ENCODE data around the gene TMEM106A. TPM values are rescaled to one million over a fixed set of nuclear protein-coding genes. Genes with fewer than 3 reads are reported as not detected.

TMEM106A gene
- total and polyA plus RNA-seq, 8 donors = 0.85 to 82.3 (median 4.0) TPM; not detected in 1

- intact Hi-C loops (cut with DNase I; ENCODE audit: low total_unique reads) = loop anchor here (5.0 kb wide), 1 partner anchor 44 kb away; the partner anchor contains the start of gene BRCA1
- TF ChIP-seq POLR2A (IDR thresholded peaks at IDR 0.05) (peak in 2 of 4 donors; percentile 42 to 88), POLR2AphosphoS5 (IDR thresholded peaks at IDR 0.05) (peak; percentile 83 to 92 (median 83)), EP300 (IDR thresholded peaks at IDR 0.05) (no peak)
- no peaks in the 10 kb centered on the region for H3K9me3 ChIP-seq
- DNase-seq = peak; percentile 97 to 99
- H3K4me1 ChIP-seq = peaks cover 45 to 74% (median 60%) of the 10 kb centered on the region in 4 donors
- H3K27me3 ChIP-seq = no peaks in the 10 kb centered on the region
- peak within 1 kb of the TSS; percentile 65 to 81 (median 72) for H3K4me3 ChIP-seq
- H3K27ac ChIP-seq = peak within 1 kb of the TSS; percentile 89 to 99 (median 95)
- WGBS, 5 donors = 0% methylated on average over 41 of the region's 41 CpGs
- H3K36me3 ChIP-seq = peaks cover 0 to 12% (median 5%) of the 10 kb centered on the region in 4 donors
Measured at GRCh38 chr17:43170766-43171585, 40.7 kb upstream of the TMEM106A start, which contains the start of gene NBR1. TSS of gene NBR1 (plus strand) at chr17:43171214. CDS start at chr17:43175800, 4,586 bp downstream.

- peak in 1 of 3 donors; percentile 49 for TF ChIP-seq POLR2AphosphoS5 (IDR thresholded peaks at IDR 0.05)
- TF ChIP-seq CTCF (IDR thresholded peaks at IDR 0.05) = no peak
- 4 to 6% (median 4%) methylated on average over 12 of the region's 12 CpGs for WGBS, 5 donors
- H3K9me3 ChIP-seq = no peaks in the 10 kb centered on the region
- DNase-seq = peak in 1 of 2 donors; percentile 91
- H3K4me1 ChIP-seq = peaks cover 46 to 82% (median 69%) of the 10 kb centered on the region in 4 donors
- H3K4me3 ChIP-seq = peak overlapping the region; percentile 65 to 81 (median 72)
- peak overlapping the region; percentile 89 to 99 (median 95) for H3K27ac ChIP-seq
- intact Hi-C loops (cut with DNase I; ENCODE audit: low total_unique reads) = loop anchor here (5.0 kb wide), 1 partner anchor 45 kb away; the partner anchor contains the start of gene BRCA1
- H3K36me3 ChIP-seq = peaks cover 0 to 14% (median 9%) of the 10 kb centered on the region in 4 donors
- H3K27me3 ChIP-seq = no peaks in the 10 kb centered on the region
Measured at GRCh38 chr17:43171586-43172487, 39.8 kb upstream of the TMEM106A start.

GRCh38 chr17:43175213-43176118, 36.2 kb upstream of the TMEM106A start:
- no peaks in the 10 kb centered on the region for H3K9me3 ChIP-seq
- intact Hi-C loops (cut with DNase I; ENCODE audit: low total_unique reads) = no loop called here
- peaks cover 38 to 77% (median 60%) of the 10 kb centered on the region in 4 donors for H3K4me1 ChIP-seq
- no peaks in the 10 kb centered on the region for H3K27me3 ChIP-seq
- H3K4me3 ChIP-seq = peak overlapping the region in 1 of 4 donors; percentile 65
- H3K36me3 ChIP-seq = peaks cover 23 to 47% (median 43%) of the 10 kb centered on the region in 4 donors
- WGBS, 5 donors = 44 to 58% (median 57%) methylated on average over 4 of the region's 4 CpGs
- no peak for DNase-seq
- H3K27ac ChIP-seq = peak overlapping the region in 4 of 5 donors; percentile 30 to 99 (median 61)
- TF ChIP-seq POLR2AphosphoS5 (IDR thresholded peaks at IDR 0.05) = no peak
- no peak for TF ChIP-seq CTCF (IDR thresholded peaks at IDR 0.05)
- no peak for TF ChIP-seq EP300 (IDR thresholded peaks at IDR 0.05)
- no peak for TF ChIP-seq POLR2A (IDR thresholded peaks at IDR 0.05)

- peak overlapping the region in 4 of 5 donors; percentile 30 to 99 (median 61) for H3K27ac ChIP-seq
- intact Hi-C loops (cut with DNase I; ENCODE audit: low total_unique reads) = no loop called here
- DNase-seq = peak in 1 of 2 donors; percentile 76
- peaks cover 29 to 53% (median 50%) of the 10 kb centered on the region in 4 donors for H3K36me3 ChIP-seq
- H3K4me3 ChIP-seq = peak overlapping the region in 1 of 4 donors; percentile 7
- H3K4me1 ChIP-seq = peaks cover 38 to 77% (median 60%) of the 10 kb centered on the region in 4 donors
- WGBS, 5 donors = 12 to 41% (median 27%) methylated on average over 2 of the region's 2 CpGs
- TF ChIP-seq CTCF (IDR thresholded peaks at IDR 0.05) = no peak
- TF ChIP-seq POLR2AphosphoS5 (IDR thresholded peaks at IDR 0.05) = peak in 1 of 3 donors; percentile 46
- H3K27me3 ChIP-seq = no peaks in the 10 kb centered on the region
- H3K9me3 ChIP-seq = no peaks in the 10 kb centered on the region
Measured at GRCh38 chr17:43176119-43176570, 35.5 kb upstream of the TMEM106A start.

All from stomach (tissue), 9 donors.